Activated CD4-positive, alpha-beta memory T cell treated with anti-CD3 and anti-CD28 coated beads for 36 hours (primary cell): Measurements from ENCODE around the gene ZNF221. TPM values are rescaled to one million over a fixed set of nuclear protein-coding genes. Genes with fewer than 3 reads are reported as not detected.

Experiments used
- CTCF ChIA-PET: fragments of 350-600 bp; sonication (Branson Sonifier 250); formaldehyde crosslinking; loops from one replicate; lab custom pipeline; 2021; ENCODE audit warnings: antibody characterized with exemption, inconsistent platforms; lab: Charles Lee
- POLR2A ChIA-PET: fragments of 350-600 bp; sonication (Branson Sonifier 250); formaldehyde crosslinking; loops from one replicate; lab custom pipeline; 2021; ENCODE audit warnings: antibody characterized with exemption; lab: Charles Lee
- DNase-seq: peaks from one replicate; pipeline ENCODE4 v3.0.0-alpha.2; 2020
- H3K27ac Mint-ChIP-seq: one replicate; pipeline ENCODE4 v1.8.0; 2021; ENCODE audit warnings: mixed read lengths
- H3K27me3 Mint-ChIP-seq: one replicate; pipeline ENCODE4 v1.8.0; 2021; ENCODE audit warnings: mixed read lengths
- H3K36me3 Mint-ChIP-seq: one replicate; pipeline ENCODE4 v1.8.0; 2021; ENCODE audit warnings: mixed read lengths
- H3K4me1 Mint-ChIP-seq: one replicate; pipeline ENCODE4 v1.8.0; 2021; ENCODE audit warnings: low read depth, mixed read lengths
- H3K4me3 Mint-ChIP-seq: one replicate; pipeline ENCODE4 v1.8.0; 2021; ENCODE audit warnings: mild to moderate bottlenecking, mixed read lengths
- H3K9me3 Mint-ChIP-seq: one replicate; pipeline ENCODE4 v1.8.0; 2021; ENCODE audit warnings: mixed read lengths
- intact Hi-C: fragments of 100-400 bp; cut with micrococcal nuclease; formaldehyde crosslinking; loops from one replicate; pipeline ENCODE4 v1.15.1; 2023
- total RNA-seq, 2 experiments: library from RNA; stranded (reverse); gene quantifications; one replicate each; pipeline ENCODE4 v1.2.3, GENCODE V29; 2021

The ZNF221 gene
- 1 to 10 TPM in 1 of 2 experiments, under 1 TPM in 1; 0.73 to 1.0 TPM for total RNA-seq

GRCh38 chr19:43950834-43951645 lies at the start of gene ZNF221:
ZNF221 (plus strand) TSS chr19:43951228; CDS start chr19:43962727, 11,499 bp downstream.
- ChIA-PET POLR2A (interaction anchor here (1.0 kb wide), 1 partner anchor 16 kb away, joined by 3 read pairs; the partner anchor contains the start of gene ZNF45), CTCF (interaction anchor here (1.2 to 1.3 kb wide), 2 partner anchors 16 to 33 kb away, joined by 4 read pairs; partner anchors contain the start of gene ZNF45)
- DNase-seq, result peak; percentile 82
- Mint-ChIP-seq H3K4me3 (peak within 1 kb of the TSS; percentile 92), H3K4me1 (peaks cover 6% of the 10 kb centered on the region), H3K27ac (peak within 1 kb of the TSS; percentile 19), H3K27me3 (peaks cover 15% of the 10 kb centered on the region), H3K9me3 (peaks cover 38% of the 10 kb centered on the region), H3K36me3 (peaks cover 24% of the 10 kb centered on the region)
- intact Hi-C loops, result loop anchor here (1.0 to 2.0 kb wide), 3 partner anchors 16 to 124 kb away; partner anchors contain the start of genes ZNF230, ZNF283 and ZNF45

DNA sequence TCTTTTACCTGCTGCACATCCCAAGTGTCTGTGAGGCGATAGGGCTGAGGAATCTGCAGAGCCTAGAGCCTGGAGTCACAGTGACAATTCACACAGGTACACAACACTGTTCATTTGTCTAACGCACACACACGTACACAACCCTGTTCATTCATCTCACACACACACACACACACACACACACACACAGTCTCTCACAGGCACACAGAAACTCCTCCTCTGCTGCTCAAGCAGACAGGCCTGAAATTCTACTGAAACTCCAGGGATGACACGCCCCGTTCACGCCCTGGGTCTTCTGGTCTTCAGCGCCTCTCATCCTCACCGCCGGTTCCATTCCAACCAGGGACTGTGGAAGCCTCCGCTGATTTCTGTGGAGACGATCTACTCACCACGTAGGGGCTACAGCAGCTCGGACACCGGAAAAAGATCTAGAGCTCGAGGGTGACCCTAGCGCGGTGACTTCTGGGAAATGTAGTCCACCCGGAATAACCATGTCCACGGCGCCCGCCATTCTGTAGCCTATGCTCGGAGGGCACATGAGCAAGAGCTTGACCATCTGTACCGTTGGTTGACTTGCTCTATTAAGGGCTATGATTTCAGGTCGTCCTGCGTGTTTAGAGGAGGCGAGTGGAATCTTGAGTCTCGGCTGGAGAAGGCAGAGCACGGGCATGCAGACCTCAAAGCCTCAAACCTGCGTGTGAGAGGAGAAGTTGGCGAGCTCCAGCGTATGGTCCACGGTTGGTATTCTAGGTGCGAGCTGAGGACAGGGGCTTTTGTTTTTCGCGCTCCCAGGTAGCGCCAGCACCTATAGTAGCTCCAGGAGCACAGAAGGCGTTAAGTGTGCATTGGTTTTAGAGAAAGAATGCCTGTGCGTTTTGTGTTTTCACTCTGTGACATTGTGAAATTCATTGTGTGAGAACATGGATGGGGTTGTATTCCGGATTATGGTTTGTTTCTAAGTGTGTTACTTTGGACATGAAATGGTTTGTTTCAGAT lies 49.3 kb upstream of the ZNF221 start:
- H3K4me1 Mint-ChIP-seq, result peaks cover 13% of the 10 kb centered on the region
- peak overlapping the region; percentile 53 for H3K27ac Mint-ChIP-seq
- POLR2A ChIA-PET, result no interaction called here
- CTCF ChIA-PET, result no interaction called here
- intact Hi-C loops, result loop anchor here (1.0 kb wide), 1 partner anchor 74 kb away; the partner anchor contains the start of gene ZNF283
- DNase-seq, result peak; percentile 75
- no peaks in the 10 kb centered on the region for H3K27me3 Mint-ChIP-seq
- peaks cover 61% of the 10 kb centered on the region for H3K9me3 Mint-ChIP-seq
- H3K36me3 Mint-ChIP-seq, result peaks cover 53% of the 10 kb centered on the region
- peak overlapping the region; percentile 80 for H3K4me3 Mint-ChIP-seq

DNA sequence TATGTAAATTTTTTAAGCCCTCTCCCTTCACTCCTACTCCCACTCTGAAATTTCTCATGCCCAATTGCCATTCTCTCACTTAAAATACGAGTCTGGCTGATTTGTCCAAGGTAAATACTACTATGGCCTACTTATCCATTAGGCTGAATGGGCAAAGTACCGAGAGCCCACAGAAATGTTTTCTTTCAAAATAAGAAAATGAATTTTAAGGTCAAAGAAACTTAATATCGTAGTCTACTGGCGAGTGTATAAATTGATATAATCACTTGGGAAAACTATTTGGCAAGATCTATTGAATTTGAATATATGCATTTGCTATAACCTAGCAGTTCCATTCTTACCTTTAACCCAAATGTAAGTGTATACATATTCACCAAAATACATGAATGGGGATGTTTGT lies 48.6 kb upstream of the ZNF221 start:
- intact Hi-C loops, result no loop called here
- Mint-ChIP-seq H3K4me3 (peak overlapping the region; percentile 80), H3K27ac (no peak overlapping the region), H3K27me3 (no peaks in the 10 kb centered on the region), H3K9me3 (peaks cover 66% of the 10 kb centered on the region), H3K4me1 (peaks cover 13% of the 10 kb centered on the region), H3K36me3 (peaks cover 51% of the 10 kb centered on the region)
- ChIA-PET CTCF (no interaction called here), POLR2A (no interaction called here)
- DNase-seq, result no peak

DNA sequence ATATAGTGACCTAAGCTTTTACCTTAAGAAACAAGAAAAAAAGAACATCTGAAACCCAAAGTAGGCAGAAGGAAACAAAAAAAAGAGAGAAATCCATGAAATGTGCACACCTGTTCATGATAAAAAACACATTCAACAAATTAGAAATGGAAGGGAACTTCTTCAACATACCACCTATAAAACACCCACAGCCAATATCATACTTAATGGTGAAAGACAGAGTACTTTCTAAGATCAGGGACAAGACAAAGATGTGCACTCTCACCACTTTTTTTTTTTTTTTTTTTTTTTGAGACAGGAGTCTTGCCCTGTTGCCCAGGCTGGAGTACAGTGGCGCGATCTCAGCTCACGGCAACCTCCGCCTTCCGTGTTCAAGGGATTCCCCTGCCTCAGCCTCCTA lies 45.1 kb upstream of the ZNF221 start:
- peaks cover 34% of the 10 kb centered on the region for H3K36me3 Mint-ChIP-seq
- intact Hi-C loops, result no loop called here
- H3K4me1 Mint-ChIP-seq, result peaks cover 13% of the 10 kb centered on the region
- ChIA-PET POLR2A (no interaction called here), CTCF (no interaction called here)
- no peak overlapping the region for H3K4me3 Mint-ChIP-seq
- H3K9me3 Mint-ChIP-seq, result peaks cover 72% of the 10 kb centered on the region
- H3K27me3 Mint-ChIP-seq, result no peaks in the 10 kb centered on the region
- no peak for DNase-seq
- no peak overlapping the region for H3K27ac Mint-ChIP-seq

GRCh38 chr19:43906774-43907173 lies 44.3 kb upstream of the ZNF221 start:
- H3K4me1 Mint-ChIP-seq, result peaks cover 6% of the 10 kb centered on the region
- ChIA-PET POLR2A (no interaction called here), CTCF (no interaction called here)
- no peak for DNase-seq
- peaks cover 32% of the 10 kb centered on the region for H3K36me3 Mint-ChIP-seq
- H3K4me3 Mint-ChIP-seq, result no peak overlapping the region
- H3K27ac Mint-ChIP-seq, result no peak overlapping the region
- intact Hi-C loops, result no loop called here
- H3K9me3 Mint-ChIP-seq, result peaks cover 74% of the 10 kb centered on the region
- H3K27me3 Mint-ChIP-seq, result no peaks in the 10 kb centered on the region

- peaks cover 84% of the 10 kb centered on the region for H3K9me3 Mint-ChIP-seq
- no peaks in the 10 kb centered on the region for H3K4me1 Mint-ChIP-seq
- H3K27ac Mint-ChIP-seq, result no peak overlapping the region
- intact Hi-C loops, result no loop called here
- no peak for DNase-seq
- CTCF ChIA-PET, result no interaction called here
- H3K4me3 Mint-ChIP-seq, result no peak overlapping the region
- POLR2A ChIA-PET, result no interaction called here
- H3K27me3 Mint-ChIP-seq, result no peaks in the 10 kb centered on the region
- H3K36me3 Mint-ChIP-seq, result peaks cover 31% of the 10 kb centered on the region
These were observed 42.4 kb upstream of the ZNF221 start for GRCh38 chr19:43908659-43909058.

DNA sequence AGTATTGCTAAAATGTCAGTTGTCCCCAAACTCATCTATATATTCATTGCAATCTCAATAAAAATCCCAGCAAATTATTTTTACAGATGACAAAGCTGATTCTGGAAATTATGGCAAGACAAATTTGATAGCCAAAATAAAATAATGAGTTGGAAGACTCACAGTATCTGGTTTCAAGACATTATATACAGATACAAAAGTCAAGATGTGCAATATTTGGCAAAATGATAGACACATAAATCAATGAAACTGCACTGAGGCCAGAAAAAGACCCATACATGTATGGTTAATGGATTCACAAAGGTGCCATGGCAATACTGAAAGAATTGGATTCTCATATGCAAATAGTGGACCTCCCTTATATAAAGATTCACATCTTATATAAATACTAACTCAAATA lies 40.1 kb upstream of the ZNF221 start:
- Mint-ChIP-seq H3K36me3 (peaks cover 41% of the 10 kb centered on the region), H3K27me3 (no peaks in the 10 kb centered on the region), H3K4me1 (no peaks in the 10 kb centered on the region), H3K9me3 (peaks cover 90% of the 10 kb centered on the region), H3K4me3 (no peak overlapping the region), H3K27ac (no peak overlapping the region)
- POLR2A ChIA-PET, result no interaction called here
- intact Hi-C loops, result no loop called here
- CTCF ChIA-PET, result no interaction called here
- no peak for DNase-seq

- POLR2A ChIA-PET, result no interaction called here
- Mint-ChIP-seq H3K4me3 (no peak overlapping the region), H3K9me3 (peaks cover 89% of the 10 kb centered on the region), H3K27ac (no peak overlapping the region), H3K27me3 (no peaks in the 10 kb centered on the region), H3K36me3 (peaks cover 62% of the 10 kb centered on the region), H3K4me1 (no peaks in the 10 kb centered on the region)
- CTCF ChIA-PET, result no interaction called here
- no peak for DNase-seq
- intact Hi-C loops, result no loop called here
These were observed 37.6 kb upstream of the ZNF221 start for GRCh38 chr19:43913383-43913782.

DNA sequence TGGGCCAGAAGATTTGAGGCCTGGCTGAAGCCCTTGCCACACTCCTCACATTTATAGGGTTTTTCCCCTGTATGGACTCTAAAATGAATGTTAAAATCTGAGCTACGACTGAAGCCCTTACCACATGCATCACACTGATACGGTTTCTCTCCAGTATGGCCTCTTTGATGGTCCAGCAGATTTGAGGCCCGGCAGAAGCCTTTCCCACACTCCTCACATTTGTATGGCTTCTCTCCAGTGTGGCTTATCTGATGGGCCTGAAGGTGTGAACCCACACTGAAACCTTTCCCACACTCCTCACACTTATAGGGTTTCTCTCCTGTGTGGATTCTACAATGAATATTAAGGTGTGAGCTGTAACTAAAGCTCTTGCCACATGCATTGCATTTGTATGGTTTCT lies 37.0 kb upstream of the ZNF221 start:
- intact Hi-C loops, result no loop called here
- ChIA-PET CTCF (no interaction called here), POLR2A (no interaction called here)
- Mint-ChIP-seq H3K27ac (no peak overlapping the region), H3K4me1 (no peaks in the 10 kb centered on the region), H3K4me3 (no peak overlapping the region), H3K9me3 (peaks cover 89% of the 10 kb centered on the region), H3K27me3 (no peaks in the 10 kb centered on the region), H3K36me3 (peaks cover 68% of the 10 kb centered on the region)
- no peak for DNase-seq

DNA sequence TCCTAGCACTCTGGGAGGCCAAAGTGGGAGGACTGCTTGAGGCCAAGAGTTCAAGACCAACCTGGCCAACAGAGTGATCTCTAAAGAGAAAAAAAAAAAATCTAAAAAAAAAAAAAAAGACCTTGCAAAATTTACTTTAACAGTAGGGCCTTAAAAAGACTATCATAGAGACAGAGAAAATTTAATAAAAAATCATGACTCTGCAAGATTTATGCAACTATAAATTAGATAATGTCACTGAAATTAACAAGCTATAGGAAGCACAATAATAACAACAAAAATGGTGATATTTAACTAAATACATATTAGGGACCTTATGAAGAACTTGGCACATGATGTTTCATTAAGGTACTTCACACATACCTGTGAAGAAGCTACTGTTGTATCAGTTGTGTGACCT lies 27.2 kb upstream of the ZNF221 start:
- Mint-ChIP-seq H3K36me3 (peaks cover 92% of the 10 kb centered on the region), H3K4me1 (no peaks in the 10 kb centered on the region), H3K4me3 (no peak overlapping the region), H3K27ac (no peak overlapping the region), H3K27me3 (no peaks in the 10 kb centered on the region), H3K9me3 (peaks cover 36% of the 10 kb centered on the region)
- DNase-seq, result no peak
- intact Hi-C loops, result no loop called here
- POLR2A ChIA-PET, result interaction anchor here (0.6 kb wide), 1 partner anchor 34 kb away, joined by 3 read pairs; no protein-coding TSS in a partner anchor
- CTCF ChIA-PET, result interaction anchor here (0.9 kb wide), 1 partner anchor 22 kb away, joined by 3 read pairs; no protein-coding TSS in a partner anchor

DNA sequence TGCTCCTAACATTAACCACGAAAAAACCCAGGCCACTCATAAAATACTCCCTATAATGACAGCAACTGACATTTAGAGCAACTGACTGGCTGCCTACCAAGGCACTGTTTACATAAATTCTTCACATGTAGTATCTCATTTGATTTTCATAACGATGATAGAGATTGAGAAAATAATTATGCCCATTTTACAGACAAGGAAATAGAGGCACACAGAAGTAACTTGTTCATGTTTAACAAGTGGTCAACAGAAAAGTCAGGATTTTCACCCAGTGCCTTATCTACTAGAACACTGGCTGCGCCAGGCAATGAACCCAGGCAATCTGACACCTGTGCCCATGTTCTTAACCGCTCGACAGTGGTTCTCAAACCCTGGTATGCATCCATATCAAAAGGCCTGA lies 22.2 kb upstream of the ZNF221 start:
- intact Hi-C loops, result no loop called here
- H3K4me3 Mint-ChIP-seq, result no peak overlapping the region
- POLR2A ChIA-PET, result no interaction called here
- H3K9me3 Mint-ChIP-seq, result peaks cover 12% of the 10 kb centered on the region
- peaks cover 87% of the 10 kb centered on the region for H3K36me3 Mint-ChIP-seq
- CTCF ChIA-PET, result no interaction called here
- peaks cover 4% of the 10 kb centered on the region for H3K4me1 Mint-ChIP-seq
- H3K27ac Mint-ChIP-seq, result no peak overlapping the region
- H3K27me3 Mint-ChIP-seq, result no peaks in the 10 kb centered on the region
- DNase-seq, result no peak
